Mesothelial cell of epicardium (in vitro differentiated cells): Measurements from ENCODE around the gene PCSK9. TPM values are rescaled to one million over a fixed set of nuclear protein-coding genes. Genes with fewer than 3 reads are reported as not detected.

Source experiments
- DNase-seq, 2 experiments: peaks; one replicate each; pipeline ENCODE4 v3.0.0; 2021; ENCODE audit warnings: low spot score in 2 of 2; ENCODE audit not compliant: unreplicated experiment in 2 of 2
- H3K27ac Mint-ChIP-seq: 2 replicates; pipeline ENCODE4 v1.8.0; 2021; ENCODE audit warnings: mixed read lengths
- H3K27me3 Mint-ChIP-seq: 2 replicates; pipeline ENCODE4 v1.8.0; 2021; ENCODE audit warnings: low read depth, mixed read lengths
- H3K36me3 Mint-ChIP-seq: 2 replicates; pipeline ENCODE4 v1.8.0; 2021; ENCODE audit warnings: mixed read lengths
- H3K4me1 Mint-ChIP-seq: 2 replicates; pipeline ENCODE4 v1.8.0; 2021; ENCODE audit warnings: mixed read lengths
- H3K4me3 Mint-ChIP-seq: 2 replicates; pipeline ENCODE4 v1.8.0; 2021; ENCODE audit warnings: mild to moderate bottlenecking, moderate library complexity, mixed read lengths
- H3K9me3 Mint-ChIP-seq: 2 replicates; pipeline ENCODE4 v1.8.0; 2021; ENCODE audit warnings: mixed read lengths
- CTCF ChIP-seq: fragments of 200-600 bp; sonication (generic); IDR thresholded peaks from one replicate; pipeline ENCODE4 v1.5.0; 2021; ENCODE audit warnings: antibody characterized with exemption; ENCODE audit not compliant: unreplicated experiment
- total RNA-seq: library from RNA; stranded (reverse); gene quantifications from 3 replicates; pipeline ENCODE4 v1.2.1, GENCODE V29; 2021

The PCSK9 gene
- total RNA-seq, 1 donor from 2014 or later = 1.6 TPM

- Mint-ChIP-seq H3K36me3 (no peaks in the 10 kb centered on the region), H3K27ac (no peak overlapping the region), H3K4me3 (no peak overlapping the region), H3K9me3 (no peaks in the 10 kb centered on the region), H3K27me3 (peaks cover 2% of the 10 kb centered on the region), H3K4me1 (no peaks in the 10 kb centered on the region)
- DNase-seq = no peak
- no peak for TF ChIP-seq CTCF
These were observed 15.0 kb downstream of the PCSK9 start for GRCh38 chr1:55054396-55054795.

- no peak for TF ChIP-seq CTCF
- Mint-ChIP-seq H3K27me3 (peaks cover 2% of the 10 kb centered on the region), H3K27ac (no peak overlapping the region), H3K36me3 (no peaks in the 10 kb centered on the region), H3K4me3 (no peak overlapping the region), H3K4me1 (no peaks in the 10 kb centered on the region), H3K9me3 (no peaks in the 10 kb centered on the region)
- no peak for DNase-seq
These were observed 15.9 kb downstream of the PCSK9 start for GRCh38 chr1:55055084-55055882.

- no peak for DNase-seq
- Mint-ChIP-seq H3K36me3 (no peaks in the 10 kb centered on the region), H3K27me3 (peaks cover 2% of the 10 kb centered on the region), H3K4me1 (no peaks in the 10 kb centered on the region), H3K9me3 (no peaks in the 10 kb centered on the region), H3K4me3 (no peak overlapping the region), H3K27ac (no peak overlapping the region)
- TF ChIP-seq CTCF = no peak
These were observed 16.7 kb downstream of the PCSK9 start for GRCh38 chr1:55055951-55056631.

- no peaks in the 10 kb centered on the region for H3K36me3 Mint-ChIP-seq
- TF ChIP-seq CTCF = no peak
- H3K4me1 Mint-ChIP-seq = no peaks in the 10 kb centered on the region
- peaks cover 1% of the 10 kb centered on the region for H3K27me3 Mint-ChIP-seq
- no peak overlapping the region for H3K27ac Mint-ChIP-seq
- no peak for DNase-seq
- no peaks in the 10 kb centered on the region for H3K9me3 Mint-ChIP-seq
- no peak overlapping the region for H3K4me3 Mint-ChIP-seq
These were observed 17.3 kb downstream of the PCSK9 start for GRCh38 chr1:55056632-55056992.

GRCh38 chr1:55057270-55057955 is 18.1 kb downstream of the PCSK9 start:
- H3K9me3 Mint-ChIP-seq = no peaks in the 10 kb centered on the region
- TF ChIP-seq CTCF = no peak
- no peaks in the 10 kb centered on the region for H3K36me3 Mint-ChIP-seq
- no peaks in the 10 kb centered on the region for H3K27me3 Mint-ChIP-seq
- no peak overlapping the region for H3K27ac Mint-ChIP-seq
- no peak for DNase-seq
- H3K4me1 Mint-ChIP-seq = no peaks in the 10 kb centered on the region
- H3K4me3 Mint-ChIP-seq = no peak overlapping the region
